ENCODE measurements around the gene NR0B2.
"Not testable (repeated sequence)": the region's sequence is repeated elsewhere in the genome, so short reads cannot be mapped to it uniquely, and the experiment has no call there.

The NR0B2 gene

GRCh38 chr1:26888231-26888630 is 25.5 kb downstream of the NR0B2 start:
- DNase-seq: no peak

- DNase-seq: no peak
Observed at GRCh38 chr1:26887125-26887524, 26.6 kb downstream of the NR0B2 start.

DNA sequence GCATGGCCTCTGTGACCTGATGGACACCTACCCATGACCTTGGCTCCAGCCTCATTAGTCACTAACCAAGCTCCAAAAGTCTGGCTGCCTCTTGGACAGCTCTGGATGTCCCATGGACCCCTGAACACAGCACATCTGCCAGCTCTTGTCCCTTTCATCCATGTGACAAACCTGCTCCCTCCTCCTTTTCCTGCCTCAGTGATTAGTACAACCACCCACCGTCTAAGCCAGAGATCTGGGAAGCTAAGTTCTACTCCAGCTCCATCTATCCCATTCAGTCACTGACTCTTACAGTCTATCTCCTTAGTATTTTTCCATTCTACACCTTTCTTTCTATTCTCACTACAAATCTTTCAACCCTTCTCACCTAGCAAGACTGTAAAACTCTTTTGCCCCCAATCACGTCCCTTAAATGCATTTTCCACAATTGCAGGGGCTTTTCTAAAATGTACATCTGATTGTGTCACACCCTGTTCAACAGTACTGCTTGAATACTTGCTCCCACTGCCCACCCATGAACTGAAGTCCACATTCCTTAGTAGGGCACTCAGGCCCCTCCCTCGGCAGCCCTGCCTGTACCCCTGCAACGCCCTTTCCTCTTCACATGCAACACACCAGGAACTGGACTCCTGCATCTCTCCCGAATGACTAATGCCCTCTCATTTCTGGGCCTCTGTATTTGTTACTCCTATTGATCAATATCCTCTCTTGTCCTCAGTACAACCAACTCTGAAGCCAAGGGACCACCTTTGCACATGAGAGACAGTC is 30.9 kb downstream of the NR0B2 start:
- no peak for DNase-seq

GRCh38 chr1:26881611-26882010 is 32.2 kb downstream of the NR0B2 start:
- DNase-seq: not testable (repeated sequence)

GRCh38 chr1:26879793-26880192 is 34.0 kb downstream of the NR0B2 start:
- no peak for DNase-seq

DNA sequence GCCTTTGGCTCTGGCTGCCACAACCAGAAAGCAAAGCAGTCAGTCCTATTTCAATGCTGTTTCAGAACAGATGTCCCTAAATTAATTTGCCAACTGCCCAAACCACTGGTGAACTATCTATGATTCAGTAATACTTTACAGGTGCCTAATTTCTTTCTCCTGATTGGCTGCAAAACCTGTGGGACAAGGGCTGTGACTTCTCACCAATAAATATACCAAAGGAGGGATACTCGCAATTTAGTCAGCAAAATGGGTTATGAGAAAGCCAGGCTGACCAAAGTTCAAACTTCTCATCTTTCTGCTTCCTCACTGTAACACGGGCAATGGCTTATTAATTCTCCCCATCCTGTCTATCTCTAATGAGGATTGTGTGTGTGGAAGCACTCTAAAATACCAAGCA is 36.4 kb downstream of the NR0B2 start:
- no peak for DNase-seq

- no peak for DNase-seq
Observed at GRCh38 chr1:26874896-26875295, 38.9 kb downstream of the NR0B2 start.

GRCh38 chr1:26873097-26873496 is 40.7 kb downstream of the NR0B2 start:
- DNase-seq: not testable (repeated sequence)

GRCh38 chr1:26864610-26865480 is 48.9 kb downstream of the NR0B2 start:
- DNase-seq: peak; percentile 93 to 94

- no peak for DNase-seq
Observed at GRCh38 chr1:26863685-26864077, 50.1 kb downstream of the NR0B2 start.

GRCh38 chr1:26862781-26863684 is 50.7 kb downstream of the NR0B2 start, which contains the start of gene SFN:
SFN (plus strand) TSS chr1:26863149; CDS start chr1:26863213, 64 bp downstream.
- DNase-seq: peak; percentile 61 to 64

- DNase-seq: no peak
Observed at GRCh38 chr1:26861889-26862378, 51.8 kb downstream of the NR0B2 start.

All from stimulated activated CD4-positive, alpha-beta T cell treated with anti-CD3 and anti-CD28 coated beads, Interleukin-2, amount 100 ng/mL, for 48 hours (primary cell).